Mesenteric fat pad (tissue), 1 donor: Measurements from ENCODE around the gene SLC18A2. TPM values are rescaled to one million over a fixed set of nuclear protein-coding genes. Genes with fewer than 3 reads are reported as not detected.
"Not testable (repeated sequence)": the region's sequence is repeated elsewhere in the genome, so short reads cannot be mapped to it uniquely, and the experiment has no call there.

Source experiments
- DNase-seq: peaks from one replicate; pipeline ENCODE4 v3.0.0-alpha.2; 2020; ENCODE audit warnings: low spot score
- total RNA-seq: library from RNA; stranded (reverse); fragmentation: NEBNext Ultra II Directional; extraction: Animal tissue kit (Norgen Biotek cat#: 25700); gene quantifications from one replicate; pipeline ENCODE4 v1.2.1, GENCODE V29; 2021
- donor health status: DM: yes; HTN: yes; CAD: no.

The SLC18A2 gene
- total RNA-seq, 1 donor from 2014 or later: 0.42 TPM

DNA sequence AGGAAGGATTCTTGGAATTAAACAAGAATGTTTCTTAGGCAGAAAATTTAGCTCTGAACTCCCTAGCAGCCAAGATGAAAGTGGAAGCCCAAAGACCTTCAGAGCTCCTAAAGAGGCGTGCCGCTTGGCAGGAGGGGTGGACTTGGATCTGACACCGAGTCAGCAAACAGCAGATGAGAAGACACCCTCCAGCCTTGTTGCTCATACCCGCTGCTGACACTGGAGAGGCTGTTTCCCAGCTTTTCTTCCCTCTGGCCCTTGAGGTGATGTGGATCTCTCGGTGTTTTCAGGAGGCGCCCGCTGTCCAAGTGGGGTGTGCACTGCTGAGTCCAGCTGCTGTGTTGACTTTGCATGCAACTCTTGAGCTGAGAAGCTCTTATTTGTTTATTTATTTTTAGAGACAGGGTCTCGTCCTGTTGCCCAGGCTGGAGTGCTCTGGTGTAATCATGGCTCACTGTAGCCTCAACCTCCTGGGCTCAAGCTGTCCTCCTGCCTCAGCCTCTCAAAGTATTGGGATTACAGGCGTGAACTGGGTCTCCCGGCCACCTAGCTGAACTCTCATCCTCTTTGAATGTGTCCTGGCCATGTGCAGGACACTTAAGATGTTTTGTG is 21.5 kb downstream of the SLC18A2 start:
- no peak for DNase-seq

DNA sequence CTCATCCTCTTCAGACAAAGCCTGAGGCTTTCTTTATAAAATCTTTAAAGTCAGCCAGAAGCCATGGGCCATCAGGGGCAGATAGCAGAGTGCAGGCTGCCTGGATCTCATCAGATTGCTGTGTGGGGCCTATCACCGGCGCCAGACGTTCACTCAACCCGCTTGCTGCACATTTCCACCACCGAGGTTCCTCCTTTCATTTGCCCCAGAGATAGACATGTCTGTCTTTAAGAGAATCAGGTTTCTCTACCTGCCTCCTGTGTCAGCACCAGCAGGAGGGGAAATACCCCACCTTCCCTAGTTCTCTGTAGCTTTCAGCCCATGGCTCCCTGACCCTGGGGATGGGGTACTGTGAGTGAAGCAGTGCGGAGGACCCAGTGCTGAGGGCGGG is 22.0 kb downstream of the SLC18A2 start:
- no peak for DNase-seq

DNA sequence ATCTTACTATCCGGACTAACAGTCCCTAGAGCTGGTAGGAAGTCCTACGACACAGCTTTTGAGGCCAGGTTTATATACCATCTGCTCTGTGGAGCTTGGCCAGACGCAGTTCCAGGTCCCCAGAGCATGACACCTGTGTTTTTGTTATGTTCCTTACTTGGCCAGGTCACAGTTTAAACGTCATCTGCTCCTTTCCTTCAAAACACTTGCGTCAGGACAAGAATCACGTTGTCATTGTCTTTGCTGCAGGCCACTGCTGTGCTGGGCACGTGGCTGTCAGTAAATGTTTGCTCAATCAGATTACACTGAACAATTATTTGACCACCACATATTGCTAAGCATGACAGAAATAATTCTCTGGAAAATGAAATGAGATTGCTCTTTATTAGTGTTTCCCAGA is 23.9 kb downstream of the SLC18A2 start:
- no peak for DNase-seq

DNA sequence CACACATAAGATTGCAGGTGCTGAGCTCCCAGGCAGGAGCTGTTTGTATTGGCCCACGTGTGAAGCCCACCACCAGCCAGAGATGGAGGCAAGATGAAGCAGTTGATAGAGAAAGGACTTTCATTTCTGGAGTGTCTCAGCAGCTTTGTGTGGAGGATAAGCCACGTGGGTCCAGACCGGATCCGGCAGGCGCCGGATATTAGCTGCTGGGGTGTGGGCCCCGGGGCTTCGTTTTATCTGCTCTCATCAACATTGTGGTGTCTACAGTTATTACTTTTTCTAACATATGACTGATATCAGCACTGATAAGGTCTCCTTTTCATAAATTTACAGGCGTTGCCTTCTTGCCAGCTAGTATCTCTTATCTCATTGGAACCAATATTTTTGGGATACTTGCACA is 25.5 kb downstream of the SLC18A2 start:
- DNase-seq: no peak

DNA sequence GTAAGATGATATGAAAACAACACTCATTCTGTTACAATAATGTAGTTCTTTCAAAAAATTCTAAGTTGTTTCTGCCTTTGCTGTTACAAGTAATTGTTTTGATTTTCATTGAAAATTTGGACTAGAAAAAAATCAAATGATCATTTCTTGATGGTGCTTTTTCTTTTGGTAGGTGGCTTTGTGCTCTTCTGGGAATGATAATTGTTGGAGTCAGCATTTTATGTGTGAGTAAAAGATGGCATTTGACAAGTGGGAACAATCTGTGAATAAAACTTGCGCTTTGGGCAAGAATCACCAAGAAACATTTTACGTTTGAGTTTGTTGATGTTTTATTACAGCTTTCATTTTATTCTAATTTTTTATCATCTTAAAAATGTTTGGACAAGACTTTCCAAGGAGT is 25.9 kb downstream of the SLC18A2 start:
- DNase-seq: no peak

DNA sequence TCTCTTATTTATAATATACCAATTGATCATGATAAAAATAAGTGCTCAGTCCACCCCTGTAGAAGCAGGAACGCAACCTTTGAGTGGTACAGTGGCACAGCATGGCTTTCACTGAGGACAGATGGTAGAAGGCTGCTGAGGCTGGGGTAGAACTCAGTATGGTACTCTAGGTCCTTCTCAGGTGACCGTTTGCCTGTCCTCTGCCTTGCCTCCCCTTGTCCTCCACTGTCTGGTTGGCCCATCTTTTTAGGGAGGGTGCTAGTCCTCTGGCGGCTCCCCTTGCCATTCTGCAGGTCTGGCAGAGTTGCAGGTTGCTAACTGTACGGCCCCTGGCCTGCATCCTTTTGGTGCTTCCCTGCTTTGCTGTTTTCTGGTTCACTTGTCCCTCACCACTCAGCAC is 27.3 kb downstream of the SLC18A2 start:
- DNase-seq: peak; percentile 73

DNA sequence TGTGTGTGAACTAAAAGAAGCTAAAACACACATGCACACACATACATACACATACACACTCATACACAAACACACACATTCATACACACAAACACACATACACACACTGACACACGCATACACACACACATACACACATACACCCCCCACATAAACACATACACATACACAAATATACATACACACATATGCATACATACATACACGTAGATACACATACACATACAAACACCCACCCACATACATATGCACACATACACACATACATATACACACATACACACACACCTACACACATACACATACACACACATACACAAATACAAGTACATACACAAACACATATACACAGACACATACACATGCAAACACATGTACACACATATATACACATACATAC is 28.0 kb downstream of the SLC18A2 start:
- no peak for DNase-seq

DNA sequence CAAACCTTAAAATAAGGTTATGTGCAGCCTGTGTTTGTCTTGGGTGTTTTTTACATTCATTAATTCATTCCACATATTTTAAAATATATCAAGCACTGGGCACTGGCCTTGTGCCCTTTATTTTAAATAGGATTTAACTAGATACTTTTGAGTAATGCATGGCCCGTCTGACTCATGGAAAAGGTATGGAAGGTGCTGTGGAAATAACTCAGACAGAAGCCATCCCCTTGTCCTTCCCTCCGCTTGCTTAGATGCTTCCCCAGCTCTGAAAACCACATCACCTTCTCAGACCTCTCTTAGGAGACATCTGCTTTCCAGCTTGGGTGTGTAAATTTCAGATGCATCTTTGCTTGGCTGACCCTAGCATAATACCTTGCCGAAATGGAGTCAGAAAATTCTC is 30.5 kb downstream of the SLC18A2 start:
- no peak for DNase-seq

DNA sequence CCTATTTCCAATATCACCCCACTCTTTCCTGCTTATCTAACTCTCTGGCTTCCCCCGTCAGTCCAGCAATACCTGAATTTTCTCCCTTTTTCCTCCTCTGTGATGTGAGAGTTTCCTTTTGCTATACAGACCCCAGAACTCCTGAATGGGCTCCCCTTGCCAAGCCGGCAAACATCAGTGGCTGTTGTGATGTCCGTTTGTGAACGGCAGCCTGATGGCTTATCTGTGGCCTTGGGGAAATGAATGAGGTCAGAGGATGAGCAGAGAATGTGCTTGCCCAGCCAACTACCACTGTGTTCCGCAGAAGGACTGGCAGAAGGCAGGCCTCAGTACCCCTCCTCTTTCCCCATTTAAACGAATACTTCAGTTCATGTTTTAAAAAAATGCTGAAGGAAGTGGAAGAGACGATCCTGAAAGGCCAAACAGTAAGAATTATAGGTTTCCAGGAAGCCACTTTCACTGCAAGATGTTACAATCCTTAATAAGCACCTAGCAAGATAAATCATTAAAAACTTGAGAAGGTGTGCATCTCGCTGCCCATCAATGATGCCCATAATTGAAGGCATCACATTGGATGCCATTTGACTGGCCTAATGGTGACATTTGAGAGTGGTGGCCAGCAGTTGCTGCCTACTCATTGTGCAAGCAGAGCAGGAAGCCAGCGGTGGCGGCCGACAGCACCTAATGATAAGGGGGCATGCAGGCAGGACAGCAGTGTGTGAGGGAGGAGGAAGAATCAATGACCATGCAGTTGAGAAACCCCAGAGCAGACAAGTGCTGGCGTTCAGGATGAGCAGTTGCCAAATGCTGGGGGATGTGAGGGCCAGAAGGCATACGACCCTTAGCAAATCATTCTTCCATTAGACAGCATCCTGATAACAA is 31.5 kb downstream of the SLC18A2 start:
- DNase-seq: peak; percentile 85

DNA sequence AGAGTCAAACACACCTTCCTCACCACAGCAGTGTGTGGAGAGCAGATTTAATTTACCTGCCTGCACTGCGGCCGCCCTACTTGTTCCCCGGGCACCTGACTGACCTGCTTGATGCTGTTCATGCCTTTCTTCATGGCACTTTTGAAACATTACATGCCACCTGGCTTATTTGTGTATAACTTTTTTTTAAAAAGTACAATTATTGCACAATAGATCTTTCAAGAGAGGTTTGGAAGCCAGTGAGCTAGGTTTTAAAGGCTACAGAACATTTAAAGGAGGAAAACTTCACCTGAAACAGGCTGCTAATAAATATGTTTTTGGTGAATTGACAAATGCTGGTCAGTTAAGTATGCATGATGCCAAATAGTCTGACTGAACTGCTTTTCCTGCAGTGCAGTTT is 33.1 kb downstream of the SLC18A2 start:
- no peak for DNase-seq

DNA sequence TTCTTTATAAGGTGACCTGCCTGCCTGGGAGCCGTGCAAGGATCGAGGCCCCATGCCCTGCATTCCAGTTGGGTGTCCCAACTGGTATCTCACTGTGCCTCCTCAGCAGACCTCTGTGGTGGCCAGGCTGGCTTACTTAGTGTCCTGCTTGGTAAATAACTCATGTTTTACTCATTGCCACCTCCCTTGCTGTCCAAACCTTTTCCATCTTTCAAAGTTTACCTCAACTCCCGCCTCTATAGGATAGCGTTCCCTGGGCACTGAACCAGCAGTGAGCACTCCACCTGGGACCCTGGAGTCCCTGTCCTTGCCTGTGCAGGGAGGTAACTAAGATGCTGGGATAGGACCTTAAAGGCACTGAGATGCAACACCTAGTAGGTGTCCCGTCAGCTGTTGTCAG is 33.6 kb downstream of the SLC18A2 start:
- no peak for DNase-seq

DNA sequence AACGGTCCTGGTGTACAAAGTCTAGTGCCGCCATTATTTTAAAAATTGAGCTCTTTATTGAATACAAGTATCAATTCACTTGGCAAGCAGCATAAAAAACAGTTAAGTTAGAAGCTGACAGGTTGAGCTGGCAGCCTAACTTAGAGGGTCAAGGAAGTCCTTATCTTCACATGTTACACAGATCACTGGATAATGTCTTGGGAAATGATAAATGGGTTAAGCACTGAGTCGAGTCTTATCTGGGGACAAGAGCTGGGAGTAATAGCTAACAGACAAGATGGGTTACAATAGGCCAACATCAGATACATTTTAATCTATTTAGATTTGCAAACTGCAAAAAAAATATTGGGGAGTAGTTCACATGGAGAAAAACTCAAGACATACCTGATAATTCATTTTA is 34.2 kb downstream of the SLC18A2 start:
- DNase-seq: no peak

DNA sequence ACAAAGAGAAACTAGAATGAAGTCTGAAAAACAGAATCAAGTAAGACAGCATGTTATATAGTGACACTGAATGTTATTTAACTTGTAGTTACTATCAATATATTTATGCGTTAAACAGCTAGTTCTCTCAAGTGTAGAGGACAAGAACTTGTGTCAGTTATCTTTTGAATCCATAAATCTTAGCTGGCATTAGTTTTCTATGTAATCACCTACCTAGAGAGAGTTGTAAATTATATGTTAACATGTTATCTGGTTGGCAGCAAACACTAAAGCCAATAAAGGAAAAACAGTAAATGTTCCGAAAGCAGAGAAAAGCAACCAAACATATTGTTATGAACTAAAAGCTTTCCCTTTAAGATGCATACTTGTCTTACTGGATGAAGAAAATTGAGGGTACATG is 36.8 kb downstream of the SLC18A2 start:
- DNase-seq: no peak

DNA sequence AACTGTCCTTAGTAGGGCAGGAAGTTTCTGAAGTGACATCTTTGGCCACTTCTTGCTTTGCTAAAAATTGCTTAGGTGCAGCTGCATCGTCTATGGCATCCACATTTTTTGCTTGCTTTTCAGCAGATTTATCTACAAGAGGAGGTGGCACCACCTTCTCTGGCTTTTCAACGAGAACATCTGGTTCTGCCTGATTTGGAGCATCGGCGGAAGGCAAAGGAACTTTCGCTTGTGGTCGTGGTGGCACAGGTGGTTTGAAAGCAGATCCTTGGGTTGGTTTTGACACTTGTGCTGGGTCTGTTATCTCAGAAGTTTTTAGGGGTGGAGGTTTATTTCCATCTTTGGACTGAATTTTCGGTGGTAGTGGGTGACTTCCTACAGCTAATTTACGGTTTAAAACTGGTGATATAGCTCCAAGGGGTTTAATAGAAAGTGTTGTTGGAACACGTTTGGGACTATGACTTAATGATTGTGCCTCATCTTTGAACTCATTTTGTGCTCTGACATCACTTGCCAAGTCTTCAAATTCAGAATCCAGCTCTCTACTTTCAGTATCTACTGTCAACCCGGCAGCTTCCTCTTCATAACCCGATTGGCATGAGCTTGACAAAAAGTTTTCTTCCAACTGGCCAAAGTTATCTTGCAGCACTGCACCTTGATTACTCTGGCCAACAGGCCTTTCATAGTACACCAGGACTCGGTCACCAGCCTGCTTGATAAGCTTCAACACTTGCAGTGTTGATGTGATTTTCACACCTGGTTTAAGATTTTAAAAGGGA is 44.0 kb downstream of the SLC18A2 start:
- DNase-seq: no peak

DNA sequence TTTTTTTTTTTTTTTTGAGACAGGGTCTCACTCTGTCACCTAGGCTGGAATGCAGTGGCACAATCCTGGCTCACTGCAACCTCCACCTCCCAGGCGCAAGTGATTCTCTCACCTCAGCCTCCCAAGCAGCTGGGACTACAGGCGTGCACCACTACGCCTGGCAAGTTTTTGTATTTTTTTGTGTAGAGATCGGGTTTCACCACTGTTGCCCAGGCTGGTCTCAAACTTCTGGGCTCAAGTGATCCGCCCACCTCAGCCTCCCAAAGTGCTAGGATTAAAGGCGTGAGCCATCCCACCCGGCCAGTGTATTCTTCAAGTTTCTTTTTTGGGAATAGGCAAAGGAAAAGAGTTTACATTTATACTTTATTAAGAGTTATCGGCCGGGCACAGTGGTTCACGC is 50.0 kb downstream of the SLC18A2 start:
- not testable (repeated sequence) for DNase-seq

DNA sequence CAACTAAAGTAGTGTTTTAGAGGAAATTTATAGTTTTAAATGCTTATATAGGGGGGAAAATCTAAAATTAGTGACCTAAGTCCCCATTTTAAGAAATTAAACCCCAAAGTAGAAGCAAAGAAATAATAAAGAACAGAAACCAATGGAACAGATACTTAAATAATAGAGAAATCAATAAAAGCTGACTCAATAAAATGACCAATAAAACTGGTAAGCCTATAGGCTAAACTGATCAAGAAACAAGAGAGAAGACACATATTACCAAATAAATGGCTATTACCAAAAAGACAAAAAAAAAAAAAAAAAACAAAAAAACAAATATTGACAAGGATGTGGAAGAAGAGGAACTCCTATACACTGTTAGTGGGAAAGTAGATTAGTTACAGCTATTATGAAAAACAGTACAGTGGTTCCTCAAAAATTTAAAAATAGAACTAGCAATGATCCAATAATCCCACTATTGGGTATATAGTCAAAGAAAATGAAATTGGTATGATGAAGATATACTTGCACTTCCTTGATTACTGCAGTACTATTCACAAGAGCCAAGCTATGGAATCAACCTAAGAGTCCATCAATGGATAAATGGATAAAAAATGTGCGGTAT is 53.2 kb downstream of the SLC18A2 start:
- DNase-seq: no peak

DNA sequence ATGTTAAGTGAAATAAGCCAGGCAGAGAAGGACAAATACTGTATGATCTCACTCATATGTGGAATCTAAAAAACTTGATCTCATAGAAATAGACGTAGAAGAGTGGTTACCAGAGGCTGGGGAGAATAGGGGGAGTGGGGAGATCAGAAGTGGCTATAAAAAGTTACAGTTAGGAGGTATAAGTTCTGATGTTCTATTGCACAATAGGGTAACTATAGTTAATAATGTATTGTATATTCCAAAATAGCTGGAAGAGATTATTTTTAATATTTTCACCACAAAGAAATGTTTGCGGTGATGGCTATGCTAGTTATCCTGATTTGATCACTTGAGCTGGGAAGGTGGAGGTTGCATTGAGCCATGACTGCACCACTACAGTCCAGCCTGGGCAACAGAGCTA is 53.8 kb downstream of the SLC18A2 start:
- no peak for DNase-seq

DNA sequence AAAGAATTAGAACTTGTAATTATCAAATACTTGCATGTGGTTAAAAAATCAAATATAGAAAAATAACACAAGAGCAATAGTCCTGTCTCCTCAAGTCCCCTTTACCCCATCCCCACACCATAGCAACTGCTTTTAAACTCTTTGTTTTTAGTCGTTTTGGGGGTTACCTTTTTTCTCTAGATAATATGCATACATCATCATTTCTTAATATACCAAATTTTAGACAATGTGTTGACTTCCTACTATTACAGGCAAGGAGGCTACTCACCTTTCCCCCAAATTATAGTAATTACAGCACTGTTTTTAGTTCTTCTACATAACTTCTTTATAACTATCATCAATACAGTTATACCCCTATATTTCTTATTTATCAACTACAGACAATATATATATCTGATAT is 57.3 kb downstream of the SLC18A2 start:
- DNase-seq: no peak

DNA sequence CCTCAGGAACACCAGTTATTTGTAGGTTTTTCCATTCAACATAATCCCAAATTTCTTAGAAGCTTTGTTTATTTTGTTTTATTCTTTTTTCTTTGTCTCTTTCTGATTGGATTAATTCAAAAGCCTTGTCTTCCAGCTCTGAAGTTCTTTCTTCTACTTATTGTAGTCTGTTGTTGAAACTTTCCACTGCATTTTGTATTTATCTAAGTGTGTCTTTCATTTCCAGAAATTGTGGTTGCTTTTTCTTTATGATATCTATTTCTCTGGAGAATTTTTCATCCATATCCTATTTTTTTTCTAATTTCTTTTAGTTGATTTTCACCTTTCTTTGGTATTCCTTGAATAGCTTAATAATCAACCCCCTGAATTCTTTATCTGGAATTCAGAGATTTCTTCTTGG is 58.5 kb downstream of the SLC18A2 start:
- no peak for DNase-seq

DNA sequence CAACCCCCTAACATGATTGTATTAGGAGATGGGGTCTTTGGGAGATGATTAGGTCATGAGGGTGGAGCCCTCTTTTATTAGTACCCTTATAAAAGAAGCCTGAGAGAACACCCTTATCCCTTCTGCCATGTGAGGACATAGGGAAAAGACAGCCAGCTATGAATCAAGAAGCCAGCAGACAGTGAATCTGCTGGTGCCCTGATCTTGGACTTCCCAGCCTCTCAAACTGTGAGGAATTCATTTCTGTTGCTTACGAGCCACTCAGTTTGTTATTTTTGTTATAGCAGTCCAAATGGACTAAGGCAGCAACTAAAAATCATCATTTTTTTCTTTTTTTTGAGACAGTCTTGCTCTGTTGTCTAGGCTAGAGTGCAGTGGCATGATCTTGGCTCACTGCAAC is 59.8 kb downstream of the SLC18A2 start:
- DNase-seq: no peak

DNA sequence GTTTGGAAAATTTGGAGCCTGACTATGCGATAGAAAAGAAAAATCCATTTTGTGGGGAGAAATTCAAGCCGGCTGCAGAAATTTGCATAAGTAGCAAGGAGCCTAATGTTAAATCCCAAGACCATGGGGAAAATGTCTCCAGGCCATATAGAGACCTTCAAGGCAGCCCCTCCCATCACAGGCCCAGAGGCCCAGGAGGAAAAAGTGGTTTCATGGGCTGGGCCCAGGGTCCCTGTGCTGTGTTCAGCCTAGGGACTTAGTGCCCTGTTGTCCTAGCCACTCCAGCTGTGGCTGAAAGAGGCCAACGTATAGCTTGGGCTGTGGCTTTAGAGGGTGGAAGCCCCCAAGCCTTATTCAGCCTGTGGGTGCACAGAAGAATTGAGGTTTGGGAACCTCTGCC is 62.5 kb downstream of the SLC18A2 start:
- not testable (repeated sequence) for DNase-seq

DNA sequence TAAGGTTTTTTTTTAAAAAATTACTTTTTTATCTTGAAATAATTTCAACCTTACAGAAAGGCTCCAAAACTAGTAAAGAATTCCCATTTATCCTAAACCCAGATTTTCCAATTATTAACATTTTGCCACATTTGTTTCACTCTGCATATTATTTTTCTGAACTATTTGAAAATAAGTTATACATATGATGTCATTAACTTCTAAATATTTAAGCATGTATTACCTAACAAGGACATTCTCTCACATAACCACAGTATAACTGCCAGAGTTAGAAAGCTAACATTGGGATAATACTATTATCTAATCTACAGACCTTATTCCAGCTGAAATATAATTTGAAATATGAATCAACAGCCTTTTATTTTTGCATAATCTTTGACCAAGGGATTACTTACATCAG is 65.8 kb downstream of the SLC18A2 start:
- no peak for DNase-seq
